ENCODE measurements around the gene ST6GALNAC2.

The ST6GALNAC2 gene

DNA sequence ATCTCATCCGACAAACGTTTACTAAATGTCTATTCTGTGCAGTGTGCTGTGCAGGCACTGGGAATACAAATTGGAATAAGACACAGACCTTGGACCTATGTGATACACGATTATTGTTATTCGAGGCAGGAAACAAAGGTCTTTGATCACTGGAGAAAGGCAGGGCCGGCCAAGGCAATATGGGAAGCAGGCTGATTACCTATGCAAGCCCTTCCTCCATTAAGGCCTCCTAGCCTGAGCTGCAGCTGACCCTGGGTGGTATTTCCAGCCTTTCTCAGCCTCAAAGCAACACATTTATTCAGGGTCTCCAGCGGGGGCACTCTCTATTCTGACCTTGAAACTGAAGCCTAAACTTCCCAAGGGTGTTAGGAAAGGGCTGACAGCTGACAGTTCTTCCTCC is 44.5 kb upstream of the ST6GALNAC2 start:
- Histone ChIP-seq H3K4me2 (ENCODE audit: low read length) (no peak overlapping the region), H3K27ac (no peak overlapping the region), H3K9ac (no peak overlapping the region), H3K27me3 (ENCODE audit: control insufficient read depth, insufficient read depth, low read length) (no peaks in the 10 kb centered on the region), H3K79me2 (no peaks in the 10 kb centered on the region), H3K4me3 (ENCODE audit: low read depth, low read length) (no peak overlapping the region), H2AFZ (no peak overlapping the region), H3K4me1 (peaks cover 4% of the 10 kb centered on the region), H3K36me3 (ENCODE audit: control insufficient read depth, insufficient read depth, low read length) (no peaks in the 10 kb centered on the region), H3K9me3 (ENCODE audit: control insufficient read depth, low read length) (no peaks in the 10 kb centered on the region)
- TF ChIP-seq, protein P1, sequence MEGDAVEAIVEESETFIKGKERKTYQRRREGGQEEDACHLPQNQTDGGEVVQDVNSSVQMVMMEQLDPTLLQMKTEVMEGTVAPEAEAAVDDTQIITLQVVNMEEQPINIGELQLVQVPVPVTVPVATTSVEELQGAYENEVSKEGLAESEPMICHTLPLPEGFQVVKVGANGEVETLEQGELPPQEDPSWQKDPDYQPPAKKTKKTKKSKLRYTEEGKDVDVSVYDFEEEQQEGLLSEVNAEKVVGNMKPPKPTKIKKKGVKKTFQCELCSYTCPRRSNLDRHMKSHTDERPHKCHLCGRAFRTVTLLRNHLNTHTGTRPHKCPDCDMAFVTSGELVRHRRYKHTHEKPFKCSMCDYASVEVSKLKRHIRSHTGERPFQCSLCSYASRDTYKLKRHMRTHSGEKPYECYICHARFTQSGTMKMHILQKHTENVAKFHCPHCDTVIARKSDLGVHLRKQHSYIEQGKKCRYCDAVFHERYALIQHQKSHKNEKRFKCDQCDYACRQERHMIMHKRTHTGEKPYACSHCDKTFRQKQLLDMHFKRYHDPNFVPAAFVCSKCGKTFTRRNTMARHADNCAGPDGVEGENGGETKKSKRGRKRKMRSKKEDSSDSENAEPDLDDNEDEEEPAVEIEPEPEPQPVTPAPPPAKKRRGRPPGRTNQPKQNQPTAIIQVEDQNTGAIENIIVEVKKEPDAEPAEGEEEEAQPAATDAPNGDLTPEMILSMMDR (IDR thresholded peaks at IDR 0.05) = no peak

DNA sequence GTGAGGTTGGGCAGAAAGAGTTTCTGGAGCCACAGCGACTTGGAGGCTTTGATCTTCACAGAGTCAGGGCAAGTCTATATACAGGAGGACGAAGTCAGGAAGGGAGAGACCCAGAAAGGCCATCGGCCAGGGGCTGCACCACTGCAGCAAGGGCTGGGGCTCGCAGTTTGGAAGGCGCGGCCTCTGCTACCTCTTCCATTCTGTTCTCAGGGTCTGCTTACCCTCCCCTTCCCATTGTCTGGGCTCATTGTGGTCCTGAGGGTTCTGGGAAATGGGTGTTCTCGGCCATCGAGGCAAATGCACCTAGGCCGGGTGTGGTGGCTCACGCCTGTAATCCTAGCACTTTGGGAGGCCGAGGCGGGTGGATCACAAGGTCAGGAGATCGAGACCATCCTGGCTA is 41.9 kb upstream of the ST6GALNAC2 start:
- Histone ChIP-seq H3K27ac (no peak overlapping the region), H3K36me3 (ENCODE audit: control insufficient read depth, insufficient read depth, low read length) (no peaks in the 10 kb centered on the region), H3K4me1 (peaks cover 8% of the 10 kb centered on the region), H3K27me3 (ENCODE audit: control insufficient read depth, insufficient read depth, low read length) (no peaks in the 10 kb centered on the region), H3K4me2 (ENCODE audit: low read length) (no peak overlapping the region), H2AFZ (no peak overlapping the region), H3K4me3 (ENCODE audit: low read depth, low read length) (no peak overlapping the region), H3K9ac (no peak overlapping the region), H3K9me3 (ENCODE audit: control insufficient read depth, low read length) (no peaks in the 10 kb centered on the region), H3K79me2 (no peaks in the 10 kb centered on the region)
- TF ChIP-seq, protein P1 (IDR thresholded peaks at IDR 0.05) = no peak

DNA sequence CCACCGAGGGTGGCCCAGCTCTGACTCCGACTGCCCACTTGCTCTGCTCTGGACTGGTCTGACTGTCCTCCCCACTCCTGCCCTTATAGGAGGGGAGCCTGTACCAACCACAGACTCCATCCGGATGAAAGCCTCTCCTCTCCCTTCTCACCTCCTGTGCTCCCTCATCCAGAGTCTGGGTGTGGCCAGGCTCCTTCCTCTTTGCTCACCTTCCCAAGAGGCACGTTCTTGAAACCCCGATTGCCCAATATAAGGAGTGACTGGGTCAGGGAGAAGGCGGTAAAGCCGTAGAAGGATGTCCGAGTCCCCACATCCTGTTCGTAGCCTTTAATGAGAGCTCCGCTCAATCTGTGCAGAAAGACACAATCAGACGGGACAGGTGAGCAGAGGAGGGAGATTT is 40.8 kb upstream of the ST6GALNAC2 start:
- no peak overlapping the region for H3K9ac ChIP-seq
- TF ChIP-seq, protein P1 (IDR thresholded peaks at IDR 0.05) = no peak
- H3K36me3 ChIP-seq (ENCODE audit: control insufficient read depth, insufficient read depth, low read length) = no peaks in the 10 kb centered on the region
- H3K4me2 ChIP-seq (ENCODE audit: low read length) = no peak overlapping the region
- H3K9me3 ChIP-seq (ENCODE audit: control insufficient read depth, low read length) = no peaks in the 10 kb centered on the region
- no peaks in the 10 kb centered on the region for H3K27me3 ChIP-seq (ENCODE audit: control insufficient read depth, insufficient read depth, low read length)
- H3K79me2 ChIP-seq = no peaks in the 10 kb centered on the region
- H3K27ac ChIP-seq = no peak overlapping the region
- H3K4me3 ChIP-seq (ENCODE audit: low read depth, low read length) = no peak overlapping the region
- H3K4me1 ChIP-seq = peaks cover 4% of the 10 kb centered on the region
- no peak overlapping the region for H2AFZ ChIP-seq

DNA sequence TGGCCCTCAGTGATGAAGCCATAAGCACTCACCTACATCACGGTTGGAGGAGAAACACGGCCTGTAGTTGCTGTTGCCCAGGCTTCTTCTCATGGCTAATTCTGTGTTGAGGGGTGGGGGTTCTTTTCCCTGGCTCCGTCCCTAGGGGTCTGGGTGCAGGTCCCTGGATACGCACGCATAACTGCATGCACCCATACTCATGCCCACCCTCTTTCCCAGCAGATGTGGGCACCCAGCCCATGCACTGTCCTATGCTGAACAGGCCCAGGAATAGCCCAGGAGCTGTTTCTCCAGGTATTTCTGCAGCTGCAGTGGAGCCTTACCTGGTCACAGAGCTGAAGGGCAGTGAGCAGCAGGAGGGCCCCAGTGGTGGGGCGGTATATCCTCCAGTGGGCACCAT is 39.8 kb upstream of the ST6GALNAC2 start:
- H3K9me3 ChIP-seq (ENCODE audit: control insufficient read depth, low read length) = no peaks in the 10 kb centered on the region
- H3K4me1 ChIP-seq = peaks cover 4% of the 10 kb centered on the region
- H2AFZ ChIP-seq = no peak overlapping the region
- H3K4me2 ChIP-seq (ENCODE audit: low read length) = no peak overlapping the region
- H3K27me3 ChIP-seq (ENCODE audit: control insufficient read depth, insufficient read depth, low read length) = no peaks in the 10 kb centered on the region
- no peaks in the 10 kb centered on the region for H3K36me3 ChIP-seq (ENCODE audit: control insufficient read depth, insufficient read depth, low read length)
- no peak overlapping the region for H3K9ac ChIP-seq
- no peak overlapping the region for H3K4me3 ChIP-seq (ENCODE audit: low read depth, low read length)
- H3K79me2 ChIP-seq = no peaks in the 10 kb centered on the region
- TF ChIP-seq, protein P1 (IDR thresholded peaks at IDR 0.05) = no peak
- no peak overlapping the region for H3K27ac ChIP-seq

DNA sequence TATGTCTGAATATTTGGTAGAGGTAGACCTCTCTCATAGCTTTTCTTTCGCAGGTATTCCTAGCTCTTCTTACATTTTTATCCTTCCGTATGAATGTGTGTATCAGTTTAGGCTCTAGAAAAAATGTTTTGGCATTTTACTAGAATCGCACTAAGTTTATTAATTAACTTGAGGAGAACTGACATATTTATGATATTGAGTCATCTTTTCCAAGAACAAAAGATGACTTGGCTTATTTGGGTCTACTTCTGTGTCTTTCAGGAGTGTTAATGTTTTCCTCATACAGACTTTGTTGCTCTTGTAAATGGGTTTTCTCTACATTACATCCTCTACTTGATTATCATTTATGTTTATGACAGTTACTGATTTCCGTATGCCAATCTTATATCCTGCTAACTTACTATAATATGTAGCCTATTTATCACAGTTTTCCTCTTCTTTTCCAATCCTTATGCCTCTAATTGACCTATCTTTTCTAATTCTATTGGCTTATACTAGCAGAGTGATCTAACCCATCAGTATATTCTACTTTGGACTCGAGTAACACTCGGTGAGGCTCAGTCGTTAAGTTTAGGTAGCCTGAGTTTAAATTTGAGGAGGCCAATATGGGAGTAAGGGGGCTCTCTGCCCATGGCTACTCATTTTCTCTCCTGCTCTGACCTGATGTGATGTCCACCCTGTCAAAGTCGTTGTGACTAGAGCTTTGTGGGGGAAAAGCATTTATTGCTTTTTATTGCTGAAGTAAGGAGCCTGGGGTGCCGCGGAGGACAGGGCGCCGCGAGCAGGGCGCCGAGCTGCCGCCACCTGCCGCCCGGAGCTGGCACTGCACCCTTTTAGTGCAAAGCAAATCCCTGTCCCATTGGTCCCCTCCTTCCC is 37.8 kb upstream of the ST6GALNAC2 start:
- no peaks in the 10 kb centered on the region for H3K27me3 ChIP-seq (ENCODE audit: control insufficient read depth, insufficient read depth, low read length)
- no peak overlapping the region for H3K27ac ChIP-seq
- no peak overlapping the region for H3K4me3 ChIP-seq (ENCODE audit: low read depth, low read length)
- TF ChIP-seq, protein P1 (IDR thresholded peaks at IDR 0.05) = peak; percentile 94
- H3K79me2 ChIP-seq = no peaks in the 10 kb centered on the region
- H3K4me2 ChIP-seq (ENCODE audit: low read length) = no peak overlapping the region
- H3K9me3 ChIP-seq (ENCODE audit: control insufficient read depth, low read length) = no peaks in the 10 kb centered on the region
- H3K4me1 ChIP-seq = peaks cover 4% of the 10 kb centered on the region
- no peak overlapping the region for H3K9ac ChIP-seq
- H3K36me3 ChIP-seq (ENCODE audit: control insufficient read depth, insufficient read depth, low read length) = no peaks in the 10 kb centered on the region
- peak overlapping the region; percentile 71 for H2AFZ ChIP-seq

Data from parathyroid adenoma (tissue), 2 donors.